Activated naive CD8-positive, alpha-beta T cell treated with anti-CD3 and anti-CD28 coated beads, Interleukin-2, amount 50 U/mL, for 16 hours (primary cell): ENCODE measurements around the gene RANBP3L.
"Not testable (repeated sequence)": the region's sequence is repeated elsewhere in the genome, so short reads cannot be mapped to it uniquely, and the experiment has no call there.

Experiments
- DNase-seq: peaks from one replicate; pipeline ENCODE4 v3.0.0-alpha.2; 2020; ENCODE audit warnings: low read depth, low spot score

The RANBP3L gene

GRCh38 chr5:36206913-36207312 lies 94.8 kb downstream of the RANBP3L start:
- no peak for DNase-seq

GRCh38 chr5:36205329-36205728 lies 96.4 kb downstream of the RANBP3L start:
- no peak for DNase-seq

GRCh38 chr5:36202521-36202961 lies 99.2 kb downstream of the RANBP3L start:
- DNase-seq: no peak

- DNase-seq: no peak
Measured at GRCh38 chr5:36200513-36200912, 101.2 kb downstream of the RANBP3L start.

GRCh38 chr5:36199620-36200019 lies 102.1 kb downstream of the RANBP3L start:
- no peak for DNase-seq

- DNase-seq: not testable (repeated sequence)
Measured at GRCh38 chr5:36198783-36199182, 102.9 kb downstream of the RANBP3L start.
